HCT116 (cell line): ENCODE results near the gene NABP1. TPM values are rescaled to one million over a fixed set of nuclear protein-coding genes. Genes with fewer than 3 reads are reported as not detected.

Experiments used
- ATAC-seq: fragments of 200-7000 bp; cut with Tn5 transposase; 2 replicates; pipeline ENCODE4 v1.9.1; 2020; ENCODE audit warnings: mild to moderate bottlenecking, moderate library complexity
- BruUV-seq: library from RNA; stranded (reverse); fragments of 400-500 nt; replicated peaks from 2 replicates; lab custom pipeline; 2021; lab: Mats Ljungman, UMichigan
- CTCF ChIA-PET: fragments of 300-600 bp; sonication (Branson Sonifier 250); formaldehyde crosslinking; loops from one replicate; lab custom pipeline; 2021; ENCODE audit warnings: antibody characterized with exemption; lab: Charles Lee
- POLR2A ChIA-PET: fragments of 300-600, 350-600 bp; sonication (Branson Sonifier 250); formaldehyde crosslinking; loops from one replicate; lab custom pipeline; 2021; ENCODE audit warnings: antibody characterized with exemption; lab: Charles Lee
- RAD21 ChIA-PET, 2 experiments: fragments of 300-600 bp; sonication (Branson Sonifier 250); formaldehyde crosslinking; loops; one replicate each; lab custom pipeline; 2023; ENCODE audit warnings: low total read pairs in 2 of 2; ENCODE audit not compliant: uncharacterized antibody in 2 of 2, unreplicated experiment in 2 of 2, low non-redundant PET in 1 of 2; lab: Charles Lee
- DNase-seq: peaks from one replicate; pipeline ENCODE4 v3.0.0-alpha.2; 2010; ENCODE audit warnings: low read depth, low spot score
- H2AFZ ChIP-seq: fragments of 200-600 bp; shearing (Covaris generic), sonication (generic); 2 replicates; pipeline ENCODE4 v1.6.1; 2017; ENCODE audit warnings: low read depth, mixed run types, mixed read lengths, antibody characterized with exemption, low read length; ENCODE audit not compliant: poor library complexity, severe bottlenecking
- H3K27ac ChIP-seq: 2 replicates; pipeline ENCODE4 v1.5.1; 2012; ENCODE audit warnings: low read depth, low read length
- H3K27me3 ChIP-seq: fragments of 200-600 bp; sonication (generic); 2 replicates; pipeline ENCODE4 v1.6.1; 2016; ENCODE audit warnings: mixed run types, low read length, mixed read lengths; ENCODE audit not compliant: insufficient read depth
- H3K36me3 ChIP-seq, 2 experiments: fragments of 200-500 bp in 1 of 2; fragments of 200-600 bp in 1 of 2; sonication (Bioruptor generic) in 1 of 2; sonication (generic) in 1 of 2; 2 replicates each; pipeline versions ENCODE4 v1.5.1 to v1.6.1; 2014 to 2016; ENCODE audit warnings: low read length in 2 of 2, inconsistent platforms in 1 of 2, mixed read lengths in 1 of 2, mixed run types in 1 of 2; ENCODE audit not compliant: insufficient read depth in 2 of 2, control insufficient read depth in 1 of 2
- H3K4me1 ChIP-seq, 2 experiments: fragments of 200-600 bp in 1 of 2; sonication (generic) in 1 of 2; 2 replicates each; pipeline versions ENCODE4 v1.5.1 to v1.6.1; 2012 to 2017; ENCODE audit warnings: low read length in 2 of 2, inconsistent platforms in 1 of 2, mild to moderate bottlenecking in 1 of 2, mixed read lengths in 1 of 2, mixed run types in 1 of 2, moderate library complexity in 1 of 2; ENCODE audit not compliant: insufficient read depth in 2 of 2, control insufficient read depth in 1 of 2
- H3K4me2 ChIP-seq: fragments of 200-600 bp; sonication (generic); 2 replicates; pipeline ENCODE4 v1.6.1; 2017; ENCODE audit warnings: mixed run types, low read length, mixed read lengths
- H3K4me3 ChIP-seq, 2 experiments: fragments of 200-600 bp in 1 of 2; sonication (generic) in 1 of 2; replicated peaks in 1 of 2; 2 replicates each; pipeline ENCODE4 v1.5.1; 2011 to 2016; ENCODE audit warnings: low read length in 2 of 2, control low read depth in 1 of 2, low read depth in 1 of 2, mild to moderate bottlenecking in 1 of 2, mixed read lengths in 1 of 2, mixed run types in 1 of 2
- H3K79me2 ChIP-seq: fragments of 200-600 bp; sonication (generic); 2 replicates; pipeline ENCODE4 v1.6.1; 2017; ENCODE audit warnings: mild to moderate bottlenecking, mixed run types, low read length, moderate library complexity, mixed read lengths; ENCODE audit not compliant: insufficient read depth
- H3K9ac ChIP-seq: fragments of 200-600 bp; sonication (generic); 2 replicates; pipeline ENCODE4 v1.6.1; 2016; ENCODE audit warnings: low read length, mixed read lengths
- H3K9me2 ChIP-seq: fragments of 200-600 bp; sonication (generic), shearing (Covaris generic); 2 replicates; pipeline ENCODE4 v1.6.1; 2017; ENCODE audit warnings: mixed run types, mild to moderate bottlenecking, moderate library complexity; ENCODE audit not compliant: insufficient read depth
- H3K9me3 ChIP-seq, 2 experiments: fragments of 200-500 bp in 1 of 2; fragments of 200-600 bp in 1 of 2; sonication (Bioruptor generic) in 1 of 2; sonication (generic) in 1 of 2; 2 replicates each; pipeline ENCODE4 v1.6.1; 2014 to 2017; ENCODE audit warnings: low read length in 2 of 2, mixed read lengths in 2 of 2, inconsistent platforms in 1 of 2, low read depth in 1 of 2, mild to moderate bottlenecking in 1 of 2, mixed run types in 1 of 2, moderate library complexity in 1 of 2; ENCODE audit not compliant: control insufficient read depth in 1 of 2, insufficient read depth in 1 of 2
- H4K20me1 ChIP-seq: fragments of 200-600 bp; sonication (generic), shearing (Covaris generic); 2 replicates; pipeline ENCODE4 v1.6.1; 2017; ENCODE audit warnings: mixed run types, mild to moderate bottlenecking, moderate library complexity; ENCODE audit not compliant: insufficient read depth
- CBX3 ChIP-seq: IDR thresholded peaks from 2 replicates; pipeline ENCODE4 v1.6.1; 2012; ENCODE audit warnings: low read depth
- EZH2 ChIP-seq: fragments of 200-600 bp; sonication (generic); IDR thresholded peaks from 2 replicates; pipeline ENCODE4 v1.6.1; 2017; ENCODE audit warnings: antibody characterized with exemption, mixed run types
- POLR2AphosphoS5 ChIP-seq: IDR thresholded peaks from 2 replicates; pipeline ENCODE4 v1.6.1; 2011; ENCODE audit warnings: mild to moderate bottlenecking, low read depth, low read length, moderate library complexity
- RAD21 ChIP-seq: IDR thresholded peaks from 2 replicates; pipeline ENCODE4 v1.6.1; 2012; ENCODE audit warnings: low read depth, mild to moderate bottlenecking
- SP1 ChIP-seq: IDR thresholded peaks from 2 replicates; pipeline ENCODE4 v1.6.1; 2012; ENCODE audit warnings: low read depth
- ZNF274 ChIP-seq: fragments of 200-500 bp; sonication (Bioruptor generic); IDR thresholded peaks from 2 replicates; pipeline ENCODE4 v1.6.1; 2014; ENCODE audit warnings: mild to moderate bottlenecking, low read depth, low read length, inconsistent platforms
- intact Hi-C: fragments of 100-400 bp; cut with micrococcal nuclease; formaldehyde crosslinking; loops from 2 replicates; pipeline ENCODE4 v1.10.0; 2022
- total RNA-seq: library from RNA; stranded (reverse); gene quantifications from one replicate; pipeline ENCODE4 v1.2.1, GENCODE V29; 2021; ENCODE audit not compliant: unreplicated experiment
- TF ChIP-seq, protein P1 (sequence below), 3 experiments: fragments of 200-600 bp in 1 of 3; sonication (generic) in 1 of 3; IDR thresholded peaks in 2 of 3; conservative IDR thresholded peaks in 1 of 3; 2 replicates each; pipeline ENCODE4 v1.5.1; 2012 to 2017; ENCODE audit warnings: low read depth in 2 of 3, low read length in 2 of 3, antibody characterized with exemption in 1 of 3, borderline replicate concordance in 1 of 3, control low read depth in 1 of 3, mild to moderate bottlenecking in 1 of 3, mixed read lengths in 1 of 3, mixed run types in 1 of 3, moderate library complexity in 1 of 3; ENCODE audit not compliant: insufficient read depth in 1 of 3
- TF ChIP-seq, protein P2 (sequence below): IDR thresholded peaks from 2 replicates; pipeline ENCODE4 v1.6.1; 2011; ENCODE audit warnings: mild to moderate bottlenecking, low read length, moderate library complexity; ENCODE audit not compliant: insufficient replicate concordance; ENCODE audit errors: extremely low read depth
- TF ChIP-seq, protein P3 (sequence below): IDR thresholded peaks from 2 replicates; pipeline ENCODE4 v1.6.1; 2012
- TF ChIP-seq, protein P4 (sequence below): IDR thresholded peaks from 2 replicates; pipeline ENCODE4 v1.6.1; 2012

Gene NABP1
- total RNA-seq, 1 experiment from 2014 or later, result 39.3 TPM

DNA sequence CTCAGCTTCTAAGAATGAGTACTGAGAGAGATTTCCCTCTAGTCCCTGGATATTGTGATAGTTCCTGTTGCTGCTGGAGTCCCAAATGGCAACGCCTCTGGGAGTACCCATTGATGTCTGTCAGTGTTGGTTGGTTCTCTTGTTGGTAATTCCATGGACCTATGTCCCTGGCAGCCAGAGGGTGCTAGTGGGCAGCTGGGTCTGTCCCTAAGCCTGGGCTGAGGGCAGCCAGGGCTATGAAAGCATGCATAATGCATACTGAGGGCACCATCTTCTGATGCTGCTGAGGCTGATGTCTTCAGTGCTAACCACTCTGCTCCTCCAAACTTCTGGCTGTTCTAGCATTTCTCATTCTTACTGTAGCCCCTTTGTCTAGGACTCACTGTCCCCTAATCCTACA is 35.9 kb downstream of the NABP1 start:
- Histone ChIP-seq H4K20me1 (no peaks in the 10 kb centered on the region), H3K36me3 (no peaks in the 10 kb centered on the region), H3K79me2 (no peaks in the 10 kb centered on the region), H3K4me1 (no peaks in the 10 kb centered on the region), H3K9me2 (no peaks in the 10 kb centered on the region), H3K9me3 (no peaks in the 10 kb centered on the region), H3K27ac (no peak overlapping the region), H2AFZ (no peak overlapping the region), H3K4me2 (no peak overlapping the region), H3K27me3 (no peaks in the 10 kb centered on the region), H3K9ac (no peak overlapping the region), H3K4me3 (no peak overlapping the region)
- TF ChIP-seq, protein P1, sequence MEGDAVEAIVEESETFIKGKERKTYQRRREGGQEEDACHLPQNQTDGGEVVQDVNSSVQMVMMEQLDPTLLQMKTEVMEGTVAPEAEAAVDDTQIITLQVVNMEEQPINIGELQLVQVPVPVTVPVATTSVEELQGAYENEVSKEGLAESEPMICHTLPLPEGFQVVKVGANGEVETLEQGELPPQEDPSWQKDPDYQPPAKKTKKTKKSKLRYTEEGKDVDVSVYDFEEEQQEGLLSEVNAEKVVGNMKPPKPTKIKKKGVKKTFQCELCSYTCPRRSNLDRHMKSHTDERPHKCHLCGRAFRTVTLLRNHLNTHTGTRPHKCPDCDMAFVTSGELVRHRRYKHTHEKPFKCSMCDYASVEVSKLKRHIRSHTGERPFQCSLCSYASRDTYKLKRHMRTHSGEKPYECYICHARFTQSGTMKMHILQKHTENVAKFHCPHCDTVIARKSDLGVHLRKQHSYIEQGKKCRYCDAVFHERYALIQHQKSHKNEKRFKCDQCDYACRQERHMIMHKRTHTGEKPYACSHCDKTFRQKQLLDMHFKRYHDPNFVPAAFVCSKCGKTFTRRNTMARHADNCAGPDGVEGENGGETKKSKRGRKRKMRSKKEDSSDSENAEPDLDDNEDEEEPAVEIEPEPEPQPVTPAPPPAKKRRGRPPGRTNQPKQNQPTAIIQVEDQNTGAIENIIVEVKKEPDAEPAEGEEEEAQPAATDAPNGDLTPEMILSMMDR (IDR thresholded peaks at IDR 0.05 in 2 of 3, conservative IDR thresholded peaks at IDR 0.05 in 1 of 3; ENCODE audit: borderline replicate concordance in 1 of 3, insufficient read depth in 1 of 3, low read depth in 2 of 3, low read length in 2 of 3), result peak; percentile 59 to 64 (median 62)
- peak; percentile 54; the same call in 1 of the 2 replicates for TF ChIP-seq CBX3
- no peak for TF ChIP-seq POLR2AphosphoS5
- TF ChIP-seq RAD21, result peak; percentile 51; the same call in 1 of the 2 replicates
- TF ChIP-seq SP1, result no peak
- no peak for TF ChIP-seq EZH2
- TF ChIP-seq, protein P2, sequence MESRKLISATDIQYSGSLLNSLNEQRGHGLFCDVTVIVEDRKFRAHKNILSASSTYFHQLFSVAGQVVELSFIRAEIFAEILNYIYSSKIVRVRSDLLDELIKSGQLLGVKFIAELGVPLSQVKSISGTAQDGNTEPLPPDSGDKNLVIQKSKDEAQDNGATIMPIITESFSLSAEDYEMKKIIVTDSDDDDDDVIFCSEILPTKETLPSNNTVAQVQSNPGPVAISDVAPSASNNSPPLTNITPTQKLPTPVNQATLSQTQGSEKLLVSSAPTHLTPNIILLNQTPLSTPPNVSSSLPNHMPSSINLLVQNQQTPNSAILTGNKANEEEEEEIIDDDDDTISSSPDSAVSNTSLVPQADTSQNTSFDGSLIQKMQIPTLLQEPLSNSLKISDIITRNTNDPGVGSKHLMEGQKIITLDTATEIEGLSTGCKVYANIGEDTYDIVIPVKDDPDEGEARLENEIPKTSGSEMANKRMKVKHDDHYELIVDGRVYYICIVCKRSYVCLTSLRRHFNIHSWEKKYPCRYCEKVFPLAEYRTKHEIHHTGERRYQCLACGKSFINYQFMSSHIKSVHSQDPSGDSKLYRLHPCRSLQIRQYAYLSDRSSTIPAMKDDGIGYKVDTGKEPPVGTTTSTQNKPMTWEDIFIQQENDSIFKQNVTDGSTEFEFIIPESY, result no peak
- TF ChIP-seq ZNF274, result no peak
- TF ChIP-seq, protein P3, sequence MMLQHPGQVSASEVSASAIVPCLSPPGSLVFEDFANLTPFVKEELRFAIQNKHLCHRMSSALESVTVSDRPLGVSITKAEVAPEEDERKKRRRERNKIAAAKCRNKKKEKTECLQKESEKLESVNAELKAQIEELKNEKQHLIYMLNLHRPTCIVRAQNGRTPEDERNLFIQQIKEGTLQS, result no peak
- TF ChIP-seq, protein P4, sequence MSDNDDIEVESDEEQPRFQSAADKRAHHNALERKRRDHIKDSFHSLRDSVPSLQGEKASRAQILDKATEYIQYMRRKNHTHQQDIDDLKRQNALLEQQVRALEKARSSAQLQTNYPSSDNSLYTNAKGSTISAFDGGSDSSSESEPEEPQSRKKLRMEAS, result no peak
- peak; percentile 95 for ATAC-seq
- ChIA-PET POLR2A (no interaction called here), CTCF (interaction anchor here (1.9 kb wide), 1 partner anchor 144 kb away, joined by 5 read pairs; no protein-coding TSS in a partner anchor), RAD21 (no interaction called here)
- intact Hi-C loops, result no loop called here
- BruUV-seq, result no TSS peak
- peak; percentile 23 for DNase-seq
